IPS-NIHi7 (cell line): Measurements from ENCODE around the gene SLC27A4.

Experiments
- DNase-seq: peaks from one replicate; pipeline ENCODE4 v3.0.0; 2012; ENCODE audit warnings: mixed read lengths; ENCODE audit errors: extremely low spot score

The SLC27A4 gene

DNA sequence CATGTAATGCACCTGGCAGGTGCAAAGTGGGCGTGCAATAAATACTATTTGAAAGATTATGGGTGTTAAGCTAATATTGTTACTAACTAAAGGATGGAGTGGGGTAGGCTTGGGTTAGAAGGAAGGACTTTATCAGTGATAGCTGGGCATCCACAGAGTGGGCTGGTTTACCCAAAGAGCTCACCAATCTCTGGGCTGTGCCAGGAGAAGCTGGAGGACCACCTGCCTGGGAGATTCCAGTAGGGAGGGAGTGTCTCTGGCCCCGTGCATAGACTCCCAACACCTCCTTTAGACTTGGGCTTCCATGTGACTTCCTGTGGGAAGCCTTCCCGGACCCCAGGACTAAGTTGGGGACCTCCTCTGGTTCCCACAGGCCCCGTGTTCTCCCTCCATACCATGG lies 25.2 kb downstream of the SLC27A4 start:
- no peak for DNase-seq

DNA sequence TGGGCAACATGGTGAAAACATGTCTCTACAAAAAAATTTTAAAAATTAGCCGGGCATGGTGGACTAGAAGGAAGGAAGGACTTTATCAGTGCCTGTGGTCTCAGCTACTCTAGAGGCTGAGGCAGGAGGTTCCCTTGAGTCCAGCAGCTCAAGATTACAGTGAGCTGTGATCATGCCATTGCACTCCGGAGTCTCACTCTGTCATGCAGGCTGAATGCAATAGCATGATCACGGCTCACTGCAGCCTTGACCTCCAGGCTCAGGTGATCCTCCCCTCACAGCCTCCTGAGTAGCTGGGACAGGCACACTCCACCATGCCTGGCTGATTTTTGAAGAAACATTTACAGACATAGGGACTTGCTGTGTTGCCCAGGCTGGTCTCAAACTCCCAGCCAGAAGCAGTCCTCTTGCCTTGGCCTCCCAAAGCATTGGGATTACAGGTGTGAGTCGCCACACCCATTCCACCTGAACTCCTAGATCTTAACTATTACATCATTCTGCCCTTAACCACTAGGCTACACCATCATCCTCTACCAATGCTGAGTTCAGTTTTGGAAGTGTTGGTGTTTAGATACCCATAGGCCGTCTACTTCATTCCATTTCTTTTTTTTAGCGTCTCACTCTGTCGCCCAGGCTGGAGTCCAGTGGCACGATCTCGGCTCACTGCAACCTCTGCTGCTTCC lies 28.8 kb downstream of the SLC27A4 start:
- DNase-seq = no peak

GRCh38 chr9:128370367-128370751 lies 30.0 kb downstream of the SLC27A4 start:
- no peak for DNase-seq

- peak; percentile 95 for DNase-seq
Observed at GRCh38 chr9:128370752-128371629, 30.7 kb downstream of the SLC27A4 start, which contains the start of gene URM1. Gene URM1 (plus strand): TSS chr9:128371374. CDS start chr9:128371381, 7 bp downstream.

GRCh38 chr9:128371630-128372117 lies 31.3 kb downstream of the SLC27A4 start:
- no peak for DNase-seq

- DNase-seq = no peak
Observed at GRCh38 chr9:128372188-128372641, 31.9 kb downstream of the SLC27A4 start.

- DNase-seq = no peak
Observed at GRCh38 chr9:128372784-128373183, 32.5 kb downstream of the SLC27A4 start.

- DNase-seq = no peak
Observed at GRCh38 chr9:128374221-128374675, 33.9 kb downstream of the SLC27A4 start.

DNA sequence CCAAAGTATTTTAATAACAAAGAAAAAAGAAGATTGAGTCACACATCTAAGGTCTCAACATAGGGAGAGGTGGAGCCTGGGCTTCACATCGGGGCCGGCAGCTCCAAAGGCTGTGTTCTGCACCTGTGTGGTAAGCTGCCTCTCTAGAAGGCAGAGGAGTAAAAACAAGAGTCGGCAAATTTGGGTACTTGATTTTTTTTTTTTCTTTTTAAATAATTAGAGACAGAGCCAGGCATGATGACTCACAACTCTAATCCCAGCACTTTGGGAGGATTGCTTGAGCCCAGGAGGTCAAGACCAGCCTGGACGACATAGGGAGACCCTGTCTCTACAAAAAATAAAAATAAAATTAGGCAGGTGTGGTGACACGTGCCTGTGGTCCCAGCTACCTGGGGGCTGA lies 35.5 kb downstream of the SLC27A4 start:
- no peak for DNase-seq

GRCh38 chr9:128382261-128382660 lies 41.9 kb downstream of the SLC27A4 start:
- no peak for DNase-seq

DNA sequence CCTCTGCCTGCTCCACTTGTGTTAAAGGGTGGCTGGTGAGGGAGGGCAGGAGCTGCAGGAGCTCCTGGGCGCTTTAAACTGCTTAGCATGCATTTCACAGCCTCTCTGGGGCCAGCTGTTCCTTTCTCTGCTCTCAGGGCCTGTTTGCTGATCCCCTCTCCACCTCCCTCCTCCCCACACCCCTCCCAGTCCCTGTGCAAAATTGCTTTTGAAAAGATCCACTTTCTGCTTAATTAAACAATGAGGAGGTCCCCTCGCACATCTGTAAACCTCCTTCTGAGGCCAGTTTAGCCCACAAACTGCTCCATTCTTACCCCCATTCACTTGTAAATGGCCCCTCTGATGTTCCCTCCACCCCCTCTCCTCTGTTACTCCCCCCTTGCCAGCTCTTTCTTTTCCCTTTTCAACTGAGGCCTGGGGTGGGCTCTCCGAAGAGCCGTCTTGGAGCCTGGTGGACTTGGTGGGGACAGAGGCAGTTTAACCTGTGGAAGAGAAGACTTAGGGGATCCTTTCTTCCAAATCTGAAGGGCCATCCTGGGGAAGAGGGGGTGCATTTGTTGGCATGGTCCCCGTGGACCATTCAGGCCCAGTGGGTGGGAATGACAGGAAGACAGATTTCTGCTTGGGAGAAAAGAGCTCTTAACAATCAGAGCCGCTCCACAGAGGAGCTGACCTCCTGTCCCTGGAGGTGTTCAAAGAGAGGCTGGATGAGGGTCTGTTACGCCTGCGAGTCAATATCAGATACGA lies 42.9 kb downstream of the SLC27A4 start:
- peak; percentile 68 for DNase-seq

GRCh38 chr9:128383791-128384190 lies 43.5 kb downstream of the SLC27A4 start:
- DNase-seq = no peak

- no peak for DNase-seq
Observed at GRCh38 chr9:128384801-128385495, 44.6 kb downstream of the SLC27A4 start.

DNA sequence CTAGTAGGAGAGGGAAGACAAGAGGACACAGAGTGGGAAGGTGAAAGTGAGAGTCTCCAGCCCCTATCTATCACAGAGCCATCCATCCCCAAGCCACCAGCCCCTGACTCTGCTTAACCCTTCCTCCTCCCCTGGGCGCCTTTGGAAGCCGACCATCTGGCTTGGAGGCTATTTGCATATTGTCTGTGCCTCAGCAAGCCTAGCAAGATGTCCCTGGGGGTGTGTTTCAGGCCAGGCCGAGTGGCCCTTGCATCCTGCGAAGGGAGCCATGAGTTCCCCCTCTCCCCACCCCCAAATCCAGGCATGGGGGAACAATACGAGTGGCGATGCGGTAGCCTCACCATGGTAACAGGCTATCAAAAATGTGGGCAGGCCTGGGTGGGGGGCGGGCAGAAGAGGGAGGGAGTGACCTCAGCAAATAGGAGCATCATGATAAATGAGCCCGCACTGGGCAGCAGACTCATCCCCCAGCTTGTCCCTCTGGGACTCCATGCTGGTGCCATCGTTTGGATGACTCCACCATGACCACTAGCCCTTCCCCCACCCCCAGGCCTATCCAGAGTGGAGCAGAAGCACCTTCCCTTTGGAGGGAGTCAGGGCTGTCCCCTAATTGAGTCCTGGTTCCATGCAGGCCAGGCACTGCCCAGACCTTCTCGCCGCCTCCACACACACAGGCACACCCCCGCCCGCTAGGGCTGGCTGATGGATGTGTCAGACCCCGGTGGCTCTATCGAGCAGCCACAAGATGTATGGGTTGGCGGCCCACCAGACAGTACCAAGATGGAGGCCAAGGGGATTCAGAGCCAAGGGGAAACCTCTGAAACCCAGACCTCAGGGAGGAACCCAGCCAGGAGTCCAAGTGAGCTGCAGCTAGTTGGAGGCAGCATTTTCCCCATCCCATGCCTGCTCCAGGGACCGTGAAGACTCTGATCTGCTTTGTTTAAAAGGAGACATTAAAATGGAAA lies 45.5 kb downstream of the SLC27A4 start:
- DNase-seq = no peak

DNA sequence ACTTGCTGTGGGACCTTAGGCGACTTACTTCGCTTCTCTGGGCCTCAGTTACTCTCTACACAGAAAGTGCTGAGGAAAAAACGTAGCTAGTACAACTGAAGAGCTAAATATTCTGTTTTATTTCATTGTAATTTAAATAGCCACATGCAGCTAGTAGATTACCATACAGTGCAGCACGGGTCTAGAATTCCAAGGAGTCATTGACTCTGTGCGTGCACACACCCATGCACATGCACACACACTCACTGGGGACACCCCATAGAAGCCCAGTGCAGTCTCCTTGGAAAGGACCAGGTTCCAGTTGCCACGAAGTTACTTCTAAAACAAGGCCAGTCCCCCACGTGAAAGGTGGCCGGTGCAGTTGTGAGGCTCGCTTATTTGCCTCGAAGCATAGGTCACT lies 47.8 kb downstream of the SLC27A4 start:
- no peak for DNase-seq

- no peak for DNase-seq
Observed at GRCh38 chr9:128389395-128390149, 49.2 kb downstream of the SLC27A4 start.

- DNase-seq = no peak
Observed at GRCh38 chr9:128390150-128390812, 50.0 kb downstream of the SLC27A4 start.

DNA sequence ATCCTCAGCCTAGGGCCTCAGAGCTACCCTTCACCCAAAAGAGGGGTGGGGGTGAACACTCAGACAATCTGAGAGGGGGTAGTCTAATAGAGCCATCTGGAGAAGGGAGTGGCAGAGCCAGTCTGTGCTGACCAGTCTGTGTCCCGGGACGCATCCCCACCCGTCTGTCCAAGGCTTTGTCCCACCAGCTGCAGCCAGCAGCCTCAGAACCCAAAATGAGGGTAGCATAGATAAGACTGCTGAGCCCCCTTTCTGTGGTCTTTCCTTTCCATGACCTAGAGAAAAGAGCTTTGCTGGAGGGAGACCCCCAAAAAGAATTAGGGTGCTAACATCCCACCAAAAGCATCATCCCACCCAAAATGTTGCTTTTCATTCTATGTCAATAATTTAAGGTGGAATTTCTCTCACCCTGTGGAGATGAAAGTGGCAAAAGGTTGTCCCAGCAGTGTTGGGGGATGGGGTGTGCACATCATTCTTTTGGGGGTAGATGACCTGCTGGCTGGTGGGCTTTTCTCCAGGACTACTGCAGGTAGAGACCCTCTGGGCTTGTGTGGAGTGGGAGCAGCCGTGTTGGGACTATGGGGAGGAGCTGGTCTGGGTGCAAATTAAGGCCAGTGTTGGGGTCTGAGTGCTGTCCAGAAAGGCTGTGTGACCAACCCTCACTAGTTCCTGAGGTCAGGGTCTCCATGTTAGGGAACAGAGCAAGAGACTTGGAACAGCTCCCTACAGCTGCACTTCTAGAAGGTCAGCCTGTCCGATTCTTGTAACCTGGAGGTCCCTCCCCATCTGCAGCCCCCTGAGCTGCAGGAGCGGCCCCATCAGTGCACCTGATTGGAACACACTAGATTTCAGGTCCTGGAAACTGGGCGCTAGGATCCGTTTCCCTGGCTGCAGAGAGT lies 50.7 kb downstream of the SLC27A4 start:
- DNase-seq = no peak
